ENCODE results near the gene VASH2. TPM values are rescaled to one million over a fixed set of nuclear protein-coding genes. Genes with fewer than 3 reads are reported as not detected.

VASH2 gene
- total and polyA plus RNA-seq, 2 of the 4 experiments (the other 2 are of a cell fraction), result 0.90 to 1.2 TPM

DNA sequence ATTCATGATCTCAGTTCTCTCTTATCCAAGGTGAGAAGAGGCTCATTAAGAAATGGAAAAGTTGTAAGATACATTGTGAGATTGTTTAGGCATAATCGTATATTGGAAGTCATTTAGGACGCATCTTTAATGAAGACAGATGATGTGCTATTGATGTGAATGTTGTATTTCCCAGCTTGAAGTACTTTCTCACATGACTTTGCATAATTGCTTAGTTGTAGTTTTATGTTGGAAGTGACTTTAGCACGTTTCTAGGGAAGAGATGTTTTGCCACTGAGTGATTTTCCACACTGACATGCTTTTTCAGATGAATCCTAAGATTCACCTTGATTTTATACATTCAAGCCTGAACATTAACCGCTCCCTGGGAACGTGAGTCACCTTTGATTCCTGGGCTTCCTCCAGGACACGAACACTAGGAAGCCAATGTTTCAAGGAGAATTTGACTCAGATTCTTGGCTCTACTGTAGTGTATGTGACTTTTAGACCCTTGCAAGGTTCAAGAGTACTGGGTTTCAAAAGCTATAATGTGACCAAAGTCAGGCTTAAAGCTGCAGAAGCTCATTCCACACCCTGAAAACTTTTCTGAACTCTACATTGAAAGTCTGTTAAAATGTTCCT is 37.5 kb downstream of the VASH2 start:
- Histone ChIP-seq H3K23ac (ENCODE audit: low read depth, low read length) (no peak overlapping the region), H4K91ac (ENCODE audit: insufficient read depth, low read depth, low read length) (no peak overlapping the region), H3K36me3 (ENCODE audit: control insufficient read depth, insufficient read depth, low read length) (peaks cover 4% of the 10 kb centered on the region; the same call in 1 of the 2 replicates), H3K4me1 (ENCODE audit: control insufficient read depth, insufficient read depth, low read length) (peaks cover 6% of the 10 kb centered on the region), H3K79me1 (ENCODE audit: low read depth in 1 of 2, low read length in 2 of 2) (no peaks in the 10 kb centered on the region), H3K27ac (ENCODE audit: insufficient read depth, low read length) (no peak overlapping the region), H3K9ac (ENCODE audit: low read depth, low read length) (no peak overlapping the region), H3K14ac (replicated peaks; ENCODE audit: low read depth, low read length) (no peak overlapping the region), H4K8ac (ENCODE audit: low read depth in 2 of 2, low read length in 2 of 2) (no peak overlapping the region), H3K4me2 (ENCODE audit: low read depth, low read length) (no peak overlapping the region), H4K5ac (ENCODE audit: low read depth, low read length) (no peak overlapping the region), H2BK15ac (ENCODE audit: low read depth, low read length) (no peak overlapping the region), H3K9me3 (ENCODE audit: control insufficient read depth, insufficient read depth, low read length) (no peaks in the 10 kb centered on the region), H2AFZ (replicated peaks; ENCODE audit: low read length, poor library complexity) (no peak overlapping the region), H4K20me1 (ENCODE audit: insufficient read depth, low read length) (no peaks in the 10 kb centered on the region), H3K4ac (ENCODE audit: low read depth, low read length) (no peak overlapping the region), H2BK120ac (ENCODE audit: low read depth, low read length) (no peak overlapping the region), H2AK9ac (replicated peaks; ENCODE audit: low read depth, low read length, poor library complexity) (no peak overlapping the region), H3K4me3 (ENCODE audit: insufficient read depth, low read depth, low read length) (no peak overlapping the region), H3K56ac (ENCODE audit: extremely low read depth, insufficient read depth, low read length) (no peak overlapping the region), H2AK5ac (ENCODE audit: low read depth, low read length) (no peak overlapping the region), H3K27me3 (ENCODE audit: control insufficient read depth, insufficient read depth, low read length) (no peaks in the 10 kb centered on the region), H3K18ac (ENCODE audit: low read depth, low read length) (no peak overlapping the region), H2BK5ac (ENCODE audit: low read depth, low read length, poor library complexity, severe bottlenecking) (no peak overlapping the region), H2BK20ac (ENCODE audit: low read depth, low read length) (no peak overlapping the region), H3K9me1 (ENCODE audit: insufficient read depth, low read length) (no peaks in the 10 kb centered on the region)
- ChIA-PET POLR2A (ENCODE audit: unreplicated experiment) (no interaction called here), CTCF (no interaction called here)
- no TSS peak for BruUV-seq (replicated peaks)
- DNase-seq, result peak; percentile 77
- peak; percentile 40 for ATAC-seq (ENCODE audit: low read depth)
- WGBS, 2 experiments (ENCODE audit: extremely low coverage in 2 of 2, insufficient read length in 1 of 2), result no CpG with 5 or more reads among the region's 6 CpGs
- intact Hi-C loops (cut with micrococcal nuclease) (no loop called here), in situ Hi-C loops (cut with MboI; ENCODE audit: low sequenced_read_pairs) (loop anchor here (25.0 kb wide), 1 partner anchor 326 kb away; no protein-coding TSS in a partner anchor), dilution Hi-C loops (cut with HindIII; ENCODE audit: low sequenced_read_pairs, unreplicated experiment) (no loop called here)
- TF ChIP-seq POLR2A (IDR thresholded peaks at IDR 0.05; ENCODE audit: low read depth, low read length) (no peak), SMC3 (IDR thresholded peaks at IDR 0.05; ENCODE audit: low read depth, low read length) (no peak), RFX5 (IDR thresholded peaks at IDR 0.05; ENCODE audit: low read depth, low read length) (no peak), MXI1 (IDR thresholded peaks at IDR 0.05; ENCODE audit: borderline replicate concordance, low read depth, low read length) (no peak)
- TF ChIP-seq, protein P1, sequence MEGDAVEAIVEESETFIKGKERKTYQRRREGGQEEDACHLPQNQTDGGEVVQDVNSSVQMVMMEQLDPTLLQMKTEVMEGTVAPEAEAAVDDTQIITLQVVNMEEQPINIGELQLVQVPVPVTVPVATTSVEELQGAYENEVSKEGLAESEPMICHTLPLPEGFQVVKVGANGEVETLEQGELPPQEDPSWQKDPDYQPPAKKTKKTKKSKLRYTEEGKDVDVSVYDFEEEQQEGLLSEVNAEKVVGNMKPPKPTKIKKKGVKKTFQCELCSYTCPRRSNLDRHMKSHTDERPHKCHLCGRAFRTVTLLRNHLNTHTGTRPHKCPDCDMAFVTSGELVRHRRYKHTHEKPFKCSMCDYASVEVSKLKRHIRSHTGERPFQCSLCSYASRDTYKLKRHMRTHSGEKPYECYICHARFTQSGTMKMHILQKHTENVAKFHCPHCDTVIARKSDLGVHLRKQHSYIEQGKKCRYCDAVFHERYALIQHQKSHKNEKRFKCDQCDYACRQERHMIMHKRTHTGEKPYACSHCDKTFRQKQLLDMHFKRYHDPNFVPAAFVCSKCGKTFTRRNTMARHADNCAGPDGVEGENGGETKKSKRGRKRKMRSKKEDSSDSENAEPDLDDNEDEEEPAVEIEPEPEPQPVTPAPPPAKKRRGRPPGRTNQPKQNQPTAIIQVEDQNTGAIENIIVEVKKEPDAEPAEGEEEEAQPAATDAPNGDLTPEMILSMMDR (conservative IDR thresholded peaks at IDR 0.05; ENCODE audit: low read depth, low read length), result no peak
